NOMO-1 treated with DMSO at 0.1 percent for 48 hours (cell line): ENCODE results near the gene CACNB1.

Experiments
- DNase-seq: peaks from one replicate; lab custom pipeline; 2025; ENCODE audit not compliant: unreplicated experiment; lab: John Stamatoyannopoulos, UW

Gene CACNB1

DNA sequence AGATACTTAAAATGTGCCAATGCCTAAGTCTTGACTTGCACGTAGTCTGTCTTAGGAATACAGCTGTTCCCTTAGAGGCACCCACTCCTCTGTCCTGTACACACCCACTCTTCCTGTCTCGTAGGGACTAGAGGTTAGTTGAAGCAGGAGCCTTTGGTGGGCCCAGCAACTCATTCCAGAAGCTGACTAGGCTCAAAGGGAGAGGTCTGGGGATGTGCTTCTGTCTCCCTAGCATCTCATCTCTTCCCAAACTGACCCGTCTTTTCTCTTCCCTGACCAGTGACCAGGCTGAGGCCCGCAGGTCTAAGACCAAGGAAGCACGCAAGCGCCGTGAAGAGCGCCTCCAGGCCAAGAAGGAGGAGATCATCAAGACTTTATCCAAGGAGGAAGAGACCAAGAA lies 6.8 kb upstream of the CACNB1 start:
- DNase-seq = no peak

GRCh38 chr17:39200957-39201510 lies 3.6 kb upstream of the CACNB1 start:
- peak; percentile 39 for DNase-seq

- no peak for DNase-seq
Observed at GRCh38 chr17:39200070-39200879, 2.8 kb upstream of the CACNB1 start, which contains the start of gene RPL19. Gene RPL19 (plus strand): TSS chr17:39200283. CDS start chr17:39200345, 62 bp downstream.

- peak; percentile 95 for DNase-seq
Observed at GRCh38 chr17:39199820-39200069, 2.3 kb upstream of the CACNB1 start.

DNA sequence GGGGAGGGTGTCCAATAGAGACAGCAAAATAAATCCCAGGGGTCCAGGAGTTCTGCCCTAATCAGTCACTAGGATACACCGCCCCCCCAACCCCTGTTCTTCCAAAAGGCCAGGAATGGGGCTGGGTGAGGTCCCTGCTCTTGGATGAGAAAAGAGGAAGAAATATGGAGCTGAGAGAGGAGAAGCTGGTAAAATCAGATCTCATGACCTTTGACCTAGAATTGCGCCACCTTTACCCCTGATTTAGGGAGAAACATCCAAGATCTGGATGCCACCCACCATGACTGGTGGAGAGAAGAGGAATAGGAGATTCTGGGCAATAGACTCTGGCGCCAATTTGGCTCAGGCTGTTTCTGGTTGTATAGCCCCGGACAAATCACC lies 707 bp upstream of the CACNB1 start:
- DNase-seq = peak; percentile 29

DNA sequence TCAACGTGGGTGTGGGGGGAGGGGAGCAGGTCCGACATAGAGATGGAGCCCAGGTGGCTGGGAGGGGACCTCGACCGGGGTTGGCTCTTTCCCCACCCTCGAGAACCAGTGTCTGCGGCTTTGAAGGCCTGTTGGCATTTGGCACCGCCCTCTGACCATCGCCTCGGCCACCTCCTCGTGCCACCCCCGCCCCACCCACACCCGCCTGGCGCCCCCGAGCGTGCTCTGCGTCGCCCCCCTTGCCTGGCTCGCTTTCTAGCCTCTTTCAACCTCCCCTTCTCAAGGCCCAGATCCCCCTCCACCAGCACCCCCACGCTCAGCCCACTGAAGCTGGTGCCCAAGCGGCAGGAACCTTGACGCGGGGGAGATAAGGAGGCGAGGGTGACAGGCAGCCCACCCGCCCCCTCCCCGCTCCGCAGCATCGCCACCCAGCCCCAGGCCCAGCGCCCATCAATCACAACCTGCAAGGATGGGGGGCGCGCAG lies 619 bp downstream of the CACNB1 start:
- DNase-seq = no peak

DNA sequence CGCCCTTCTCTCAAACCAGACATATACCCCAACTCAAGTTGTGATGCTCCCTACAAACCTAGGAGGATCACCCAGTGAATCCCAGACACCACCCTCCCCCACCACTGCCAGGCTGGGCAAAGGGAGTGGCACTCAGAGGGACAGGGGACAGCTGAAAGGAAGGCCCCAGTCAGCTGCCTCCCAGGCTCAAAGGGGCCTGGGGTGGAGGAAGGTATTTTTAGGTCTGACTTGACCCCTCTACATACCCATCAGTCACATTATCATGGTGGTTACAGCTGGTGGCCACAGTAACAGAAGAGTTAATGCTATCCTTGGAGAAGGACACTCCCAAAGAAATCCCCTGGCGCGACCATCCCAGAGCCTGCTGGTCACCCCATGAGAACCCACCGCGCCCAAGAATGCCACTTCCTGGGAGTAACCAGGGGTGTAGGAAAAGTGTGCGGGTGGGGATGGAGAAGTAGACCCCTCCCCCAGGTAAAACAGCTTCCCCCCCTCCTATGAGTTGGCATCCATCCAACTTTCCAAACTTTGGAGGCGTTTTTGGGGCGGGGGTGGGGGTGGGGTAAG lies 1.1 kb downstream of the CACNB1 start:
- DNase-seq = no peak

- no peak for DNase-seq
Observed at GRCh38 chr17:39195568-39196160, 1.8 kb downstream of the CACNB1 start.

DNA sequence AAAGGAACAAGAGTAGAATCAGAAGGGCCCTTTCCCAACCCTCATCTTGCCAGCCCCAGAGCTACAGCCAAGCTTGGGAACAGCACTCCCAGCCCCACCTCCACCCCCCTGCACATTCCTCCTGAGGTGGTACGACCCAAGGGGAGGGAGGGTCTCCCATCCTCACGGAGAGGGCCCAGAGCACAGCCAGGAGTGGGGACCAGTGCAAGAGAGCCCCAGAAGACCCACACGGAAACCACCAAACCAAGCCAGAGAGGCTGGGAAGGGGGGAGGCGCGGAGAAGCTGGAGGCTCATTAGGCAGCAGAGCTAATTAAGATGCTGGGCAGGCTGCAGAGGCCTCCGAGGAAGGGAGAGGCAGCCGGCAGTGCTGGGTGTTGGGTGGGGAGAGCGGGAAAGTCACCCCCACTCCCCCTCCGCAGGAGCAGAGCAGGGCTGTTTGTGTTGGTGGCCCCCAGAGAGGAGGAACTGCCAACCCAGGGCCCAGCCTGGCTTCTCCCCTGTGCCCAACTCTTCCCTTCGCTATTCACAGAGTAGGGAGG lies 2.4 kb downstream of the CACNB1 start:
- DNase-seq = no peak

- peak; percentile 41 for DNase-seq
Observed at GRCh38 chr17:39194089-39194984, 3.1 kb downstream of the CACNB1 start.

DNA sequence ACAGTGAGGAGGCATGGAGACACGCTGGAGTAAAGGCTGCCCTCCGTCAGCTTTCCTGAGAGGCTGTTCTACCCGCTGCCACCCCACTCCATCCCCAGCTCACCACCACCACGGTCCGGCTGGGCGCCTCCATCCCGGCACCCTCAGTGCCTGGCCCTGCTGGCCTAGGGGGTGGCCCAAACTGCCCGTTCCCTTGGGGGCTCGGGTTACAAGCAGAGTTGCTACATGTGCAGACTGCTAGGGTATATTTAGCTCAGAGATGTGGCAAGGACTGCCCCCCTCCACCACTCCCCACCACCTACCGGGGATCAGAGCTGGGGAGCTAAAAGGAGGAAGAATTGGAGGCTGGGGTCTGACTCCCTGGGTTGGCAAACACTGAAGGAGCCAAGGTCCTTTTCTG lies 4.1 kb downstream of the CACNB1 start:
- no peak for DNase-seq

DNA sequence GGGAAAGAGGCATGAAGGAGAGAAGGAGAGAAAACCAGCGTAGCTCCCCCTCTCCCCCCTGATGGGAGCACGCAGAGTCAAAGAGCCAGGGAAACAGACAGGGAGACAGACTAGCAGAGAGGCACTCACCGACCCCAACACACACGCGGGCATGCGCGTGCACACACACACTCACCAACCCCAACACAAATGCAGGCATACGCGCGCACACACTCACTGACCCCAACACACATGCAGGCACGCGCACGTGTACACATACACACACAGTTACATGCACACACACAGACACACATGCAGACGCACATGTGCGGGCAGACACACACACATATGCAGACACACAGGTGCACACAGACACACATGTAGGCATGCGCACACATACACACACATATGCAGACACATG lies 4.6 kb downstream of the CACNB1 start:
- no peak for DNase-seq

DNA sequence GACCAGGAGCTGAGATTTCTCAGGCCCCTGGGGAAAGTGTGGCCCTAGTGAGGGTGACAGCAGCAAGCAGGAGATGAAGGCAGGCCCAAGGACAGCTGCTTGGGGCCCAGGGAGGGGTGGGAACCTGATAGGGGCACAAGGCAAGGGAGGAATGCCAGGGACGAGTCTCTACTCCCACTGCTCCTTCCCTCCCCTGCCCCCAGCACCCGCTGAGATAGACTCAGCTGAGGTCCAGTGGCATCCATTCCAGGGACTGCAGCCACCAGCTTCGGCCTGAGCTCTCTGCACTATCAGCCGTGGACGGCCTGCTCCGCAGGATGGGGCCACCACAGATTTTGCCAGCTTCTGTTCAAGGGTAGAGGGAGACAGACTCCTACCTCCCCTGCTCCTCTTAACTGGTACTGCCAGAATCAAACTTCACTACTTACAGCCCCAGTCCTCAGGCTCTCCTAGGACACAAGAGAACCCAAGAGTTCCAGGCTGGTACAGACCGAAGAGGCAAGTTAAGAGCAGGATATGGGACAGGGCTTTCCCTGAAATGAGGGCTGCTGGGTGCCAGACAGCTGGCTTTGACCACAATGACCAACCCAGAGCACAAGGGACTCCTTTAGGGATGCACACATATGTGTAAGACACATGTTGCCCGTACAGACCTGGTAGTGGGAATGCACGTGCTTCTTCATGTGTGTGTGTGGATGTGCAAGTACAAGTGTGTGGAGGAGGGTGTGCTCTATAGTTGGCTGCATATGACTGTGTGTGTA lies 5.5 kb downstream of the CACNB1 start:
- DNase-seq = no peak

DNA sequence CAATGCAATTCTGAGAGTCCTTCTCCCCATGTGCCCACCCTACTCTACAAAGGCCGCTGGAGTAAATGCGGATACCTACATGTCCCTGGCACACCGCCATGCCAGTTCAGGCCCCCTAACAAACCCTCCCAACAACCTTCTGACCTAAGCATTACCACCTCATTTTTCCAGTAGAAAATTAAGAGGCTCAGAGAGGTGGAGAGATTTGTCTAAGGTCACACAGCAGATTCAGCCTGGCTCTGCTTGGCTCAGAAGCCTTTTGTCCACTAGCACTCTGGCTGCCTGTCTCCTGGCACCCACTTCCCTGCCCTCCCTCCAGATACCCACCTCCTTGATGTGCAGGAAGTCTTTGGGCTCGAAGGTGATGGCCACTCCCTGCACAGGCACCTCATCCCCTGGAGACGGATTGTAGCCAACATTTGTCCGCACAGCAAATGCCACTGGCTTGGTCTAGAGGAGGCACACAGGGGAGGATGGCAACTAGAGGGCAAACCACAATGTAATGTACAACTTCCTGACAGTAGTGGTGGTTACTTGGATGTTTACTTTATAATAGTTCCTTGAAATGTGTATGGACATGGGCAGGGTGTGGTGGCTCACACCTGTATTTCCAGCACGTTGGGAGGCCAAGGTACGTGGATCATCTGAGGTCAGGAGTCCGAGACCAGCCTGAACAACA lies 10.2 kb downstream of the CACNB1 start:
- DNase-seq = no peak

DNA sequence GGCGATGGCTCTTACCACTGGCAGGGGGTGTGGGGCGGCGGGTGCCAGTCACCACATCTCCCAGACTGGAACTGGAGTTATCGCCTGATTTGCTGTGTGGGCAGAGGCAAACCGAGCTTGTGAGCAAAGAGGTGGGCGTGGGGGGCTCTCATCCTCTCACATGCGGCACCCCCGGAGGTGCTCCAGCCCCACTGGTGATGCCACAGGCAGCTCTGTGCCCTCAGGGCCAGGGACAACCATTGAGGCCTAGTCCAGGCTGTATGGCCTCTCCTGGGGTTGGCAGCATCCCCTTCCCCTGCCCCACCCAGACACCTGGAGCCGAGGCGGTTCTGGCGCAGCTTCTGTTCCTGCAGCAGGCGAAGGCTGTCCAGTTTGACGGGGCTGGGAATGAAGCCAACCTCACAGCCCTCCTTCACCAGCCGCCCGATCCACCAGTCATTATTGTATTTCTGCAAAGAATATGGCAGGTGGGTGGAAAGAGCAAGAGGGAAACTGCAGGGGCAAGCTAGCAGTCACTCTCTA lies 10.9 kb downstream of the CACNB1 start:
- DNase-seq = no peak

- no peak for DNase-seq
Observed at GRCh38 chr17:39183720-39184119, 13.7 kb downstream of the CACNB1 start.

DNA sequence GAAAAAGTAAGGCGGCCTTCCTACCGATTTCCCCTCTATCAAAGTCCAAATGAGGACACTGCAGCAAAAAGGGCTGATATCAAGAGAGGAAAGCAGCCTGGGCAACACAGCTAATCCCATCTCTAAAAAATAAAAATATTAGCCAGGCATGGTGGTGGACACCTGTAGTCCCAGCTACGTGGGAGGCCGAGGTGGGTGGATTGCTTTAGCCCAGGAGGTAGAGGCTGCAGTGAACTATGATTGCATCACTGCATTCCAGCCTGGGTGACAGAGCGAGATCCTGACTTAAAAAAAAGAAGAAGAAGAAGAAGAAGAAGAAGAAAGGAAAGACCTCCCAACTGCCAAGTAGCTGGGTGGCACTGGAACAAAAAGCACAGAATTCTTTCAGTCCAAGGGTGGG lies 14.4 kb downstream of the CACNB1 start:
- no peak for DNase-seq

DNA sequence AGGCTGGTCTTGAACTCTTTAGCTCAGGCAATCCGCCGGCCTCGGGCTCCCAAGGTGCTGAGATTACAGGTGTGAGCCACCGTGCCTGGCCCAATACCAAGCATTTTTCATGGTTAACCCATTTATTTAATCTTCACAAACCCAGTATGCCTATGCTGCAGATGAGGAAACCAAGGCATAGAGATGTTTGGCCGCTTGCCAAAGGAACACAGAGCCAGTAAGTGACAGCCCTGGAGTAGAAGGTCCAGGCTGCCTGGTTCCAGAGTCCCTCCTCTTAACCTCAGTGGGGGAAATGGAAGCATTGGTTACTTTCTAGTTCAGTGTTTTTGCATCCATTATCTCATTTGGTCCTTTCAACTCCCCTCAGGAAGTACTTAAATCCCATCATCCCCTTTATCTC lies 16.2 kb downstream of the CACNB1 start:
- DNase-seq = no peak

DNA sequence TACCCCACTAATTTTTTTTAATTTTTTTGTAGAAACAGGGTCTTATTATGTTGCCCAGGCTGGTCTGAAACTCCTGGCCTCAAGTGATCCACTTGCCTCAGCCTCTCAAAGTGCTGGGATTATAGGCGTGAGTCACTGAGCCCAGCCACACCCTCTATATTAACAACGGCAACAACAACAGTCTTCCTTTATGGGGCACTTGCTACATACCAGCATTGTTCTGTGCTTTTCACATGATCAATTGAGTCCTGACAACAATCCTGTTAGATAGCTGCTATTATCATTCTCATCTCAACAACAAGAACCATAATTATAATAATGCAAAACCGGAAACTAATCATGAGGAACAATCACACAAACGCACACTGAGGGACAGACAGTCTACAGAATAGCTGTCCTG lies 18.9 kb downstream of the CACNB1 start:
- DNase-seq = peak; percentile 69
